HG02840 (cell line): ENCODE results near the gene HTR1D.

Source experiments
- ATAC-seq: cut with Tn5 transposase; IDR thresholded peaks from one replicate; pipeline ENCODE4 v1.9.1; 2021; ENCODE audit warnings: mild to moderate bottlenecking, moderate library complexity, moderate number of reproducible peaks; ENCODE audit not compliant: unreplicated experiment, low FRiP score

Gene HTR1D

DNA sequence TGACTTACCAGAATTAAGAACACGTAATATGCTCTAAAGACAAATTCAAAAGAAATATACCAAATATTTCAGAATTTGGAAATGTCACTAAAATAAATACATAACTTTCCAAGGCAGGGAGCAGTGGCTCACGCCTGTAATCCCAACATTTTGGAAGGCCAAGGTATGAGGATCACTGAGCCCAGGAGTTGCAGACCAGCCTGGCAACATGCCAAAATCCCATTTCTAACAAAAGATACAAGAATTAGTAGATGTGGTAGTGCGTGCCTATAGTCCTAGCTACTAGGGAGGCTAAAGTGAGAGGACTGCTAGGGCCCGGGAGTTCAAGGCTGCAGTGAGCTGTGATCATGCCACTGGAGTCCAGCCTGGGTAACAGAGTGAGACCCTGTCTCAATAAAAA, 60.4 kb downstream of the HTR1D start:
- no peak for ATAC-seq

DNA sequence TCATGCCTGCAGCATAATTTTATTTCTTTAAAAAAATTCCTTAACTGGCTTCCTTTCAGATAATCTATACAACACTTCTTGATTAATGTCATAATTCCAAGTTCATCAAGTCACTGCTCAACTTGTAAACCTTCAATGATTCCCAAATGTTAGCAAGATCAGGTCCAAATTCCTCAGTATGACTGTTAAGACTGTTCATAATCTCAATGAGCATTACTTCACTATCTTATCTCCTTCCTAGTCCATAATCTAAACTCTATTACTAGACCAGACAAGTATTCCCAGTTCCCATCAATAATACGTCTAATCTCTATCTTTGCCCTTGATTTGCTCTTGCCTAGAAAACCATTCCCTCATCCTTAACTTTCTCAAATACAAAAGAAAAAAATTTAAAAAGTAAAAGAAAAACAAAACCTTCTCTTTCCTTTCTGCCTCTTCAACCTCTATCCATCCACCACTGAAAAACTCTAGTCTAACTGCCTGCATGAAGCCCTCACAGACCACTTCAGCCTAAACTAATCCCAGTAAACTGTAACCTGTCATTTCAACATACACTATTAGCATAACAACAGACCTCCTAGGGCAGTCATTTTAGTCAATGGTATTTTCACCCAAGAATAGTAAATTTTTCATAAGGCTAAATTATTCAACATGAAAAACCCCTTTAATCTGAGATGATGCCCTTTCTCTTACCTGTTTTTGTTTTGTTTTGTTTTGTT, 64.2 kb downstream of the HTR1D start:
- no peak for ATAC-seq

DNA sequence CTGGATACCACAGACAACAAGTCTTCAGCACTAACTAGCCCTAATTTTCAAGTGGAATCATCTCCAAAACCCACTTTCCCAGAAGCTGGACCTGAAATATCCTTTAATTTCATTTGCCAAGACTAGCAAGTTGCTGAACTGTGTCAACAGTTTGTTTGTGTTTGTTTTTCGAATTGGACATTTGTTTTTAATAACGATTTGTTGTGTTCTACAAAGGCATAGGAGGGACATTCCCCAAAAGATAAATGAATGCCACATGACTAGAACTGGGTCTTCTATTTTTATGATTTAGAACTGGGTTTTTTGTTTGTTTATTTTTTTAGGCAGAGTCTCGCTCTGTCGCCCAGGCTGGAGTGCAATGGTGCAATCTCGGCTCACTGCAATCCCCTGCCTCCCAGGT, 66.6 kb downstream of the HTR1D start:
- ATAC-seq = no peak

DNA sequence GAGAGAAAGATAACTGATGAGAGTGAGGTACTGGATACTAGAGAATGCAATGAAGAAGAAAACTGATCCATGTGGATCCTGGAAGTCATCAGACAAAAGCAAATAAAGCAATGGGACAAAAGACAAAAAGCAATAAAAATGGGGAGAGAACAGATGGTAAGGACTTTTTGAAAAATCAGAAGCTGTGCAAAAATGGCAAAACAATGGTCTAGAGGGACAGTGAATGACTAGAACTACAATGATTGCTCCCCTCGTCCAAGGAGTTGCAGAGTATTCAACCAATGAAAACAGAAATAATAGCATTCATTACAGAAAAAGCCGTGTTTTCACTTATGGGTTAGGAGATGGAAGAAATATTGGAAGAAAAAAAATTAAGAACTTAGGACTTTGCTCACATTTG, 67.2 kb downstream of the HTR1D start:
- ATAC-seq = no peak

DNA sequence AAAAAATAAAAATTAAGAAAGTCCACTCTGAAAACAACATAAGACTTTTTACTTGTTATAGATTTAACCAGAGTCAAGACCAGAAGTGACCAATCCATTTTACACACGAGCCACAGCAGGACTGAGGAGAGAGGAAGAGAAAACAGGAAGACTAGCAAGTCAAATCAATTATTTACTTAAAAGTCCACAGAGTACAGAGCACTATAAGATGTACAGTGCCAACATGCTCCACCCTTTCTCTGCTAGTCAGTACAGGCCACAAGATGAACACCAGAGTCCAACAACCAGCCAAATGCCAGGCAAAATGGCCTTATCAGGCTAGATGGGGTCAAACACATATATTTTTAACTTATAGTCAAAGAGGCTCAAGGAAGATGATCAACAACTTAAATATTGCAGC, 68.2 kb downstream of the HTR1D start:
- no peak for ATAC-seq

DNA sequence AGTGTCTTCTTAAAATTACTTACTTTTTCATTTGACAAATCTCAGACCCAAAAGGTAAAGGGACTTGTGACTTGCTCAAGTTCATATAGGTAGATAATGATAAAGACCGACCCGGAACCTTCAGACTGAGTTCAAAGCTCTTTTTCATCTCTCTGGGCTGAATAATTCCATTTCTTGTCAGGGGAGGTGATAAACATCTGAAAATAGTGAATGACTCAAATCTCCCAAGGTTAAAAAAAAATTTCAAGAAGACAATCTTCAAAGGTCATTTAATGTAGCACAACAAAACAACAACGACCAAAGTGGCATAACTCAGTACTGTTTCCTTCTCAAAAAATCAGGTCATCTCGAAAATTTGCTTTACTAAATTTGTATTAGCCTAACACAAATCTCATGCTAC, 69.2 kb downstream of the HTR1D start:
- no peak for ATAC-seq
